Left renal pelvis (tissue), 4 donors: ENCODE measurements around the gene DRAM1. TPM values are rescaled to one million over a fixed set of nuclear protein-coding genes. Genes with fewer than 3 reads are reported as not detected.
"Not testable (repeated sequence)": the region's sequence is repeated elsewhere in the genome, so short reads cannot be mapped to it uniquely, and the experiment has no call there.

Experiments used
- DNase-seq, 4 donors: peaks; one replicate each; pipeline ENCODE4 v3.0.0-alpha.2; 2013; ENCODE audit warnings: low read depth in 4 of 4, low spot score in 3 of 4
- polyA plus RNA-seq, 4 donors: library from polyadenylated mRNA; unstranded; fragments of 120-200 nt; gene quantifications; one replicate each; pipeline ENCODE4 v1.2.1, GENCODE V29; 2013; ENCODE audit not compliant: insufficient read length in 4 of 4

The DRAM1 gene
- polyA plus RNA-seq, 4 donors: 13.4 to 20.8 (median 20.2) TPM

DNA sequence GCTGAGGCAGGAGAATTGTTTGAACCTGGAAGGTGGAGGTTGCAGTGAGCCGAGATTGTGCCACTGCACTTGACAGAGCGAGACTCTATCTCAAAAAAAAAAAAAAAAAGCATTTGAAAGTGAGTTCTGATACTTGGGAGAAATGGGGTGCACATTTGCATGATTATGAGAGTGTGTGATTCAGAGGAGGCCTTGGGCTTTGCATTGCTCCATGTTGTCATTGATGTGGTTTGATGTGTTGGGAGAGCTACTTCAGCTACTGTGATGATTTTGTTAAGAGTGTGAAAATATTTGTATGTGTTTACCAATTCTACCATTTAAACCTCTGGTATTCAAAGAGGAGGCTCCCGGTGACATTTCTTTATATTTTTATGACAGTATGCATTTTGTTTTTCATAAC lies 24.4 kb downstream of the DRAM1 start:
- DNase-seq: no peak

DNA sequence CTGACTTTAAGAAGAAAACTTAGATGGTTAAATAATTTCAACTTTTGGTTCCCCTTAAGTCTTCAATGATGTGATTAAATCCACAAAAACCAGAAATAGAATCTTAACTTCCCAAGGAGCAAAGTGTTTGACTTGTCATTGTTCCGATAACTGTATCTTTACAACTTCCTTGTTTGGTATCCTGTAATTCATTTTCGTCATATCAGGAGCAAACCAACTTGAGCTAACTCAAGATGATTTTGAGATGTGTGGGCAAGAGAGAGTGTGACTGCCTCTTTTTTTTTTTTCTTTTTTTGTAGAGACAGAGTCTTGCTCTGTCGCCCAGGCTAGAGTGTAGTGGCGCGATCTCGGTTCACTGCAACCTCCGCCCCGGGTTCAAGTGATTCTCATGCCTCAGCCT lies 25.3 kb downstream of the DRAM1 start:
- no peak for DNase-seq

DNA sequence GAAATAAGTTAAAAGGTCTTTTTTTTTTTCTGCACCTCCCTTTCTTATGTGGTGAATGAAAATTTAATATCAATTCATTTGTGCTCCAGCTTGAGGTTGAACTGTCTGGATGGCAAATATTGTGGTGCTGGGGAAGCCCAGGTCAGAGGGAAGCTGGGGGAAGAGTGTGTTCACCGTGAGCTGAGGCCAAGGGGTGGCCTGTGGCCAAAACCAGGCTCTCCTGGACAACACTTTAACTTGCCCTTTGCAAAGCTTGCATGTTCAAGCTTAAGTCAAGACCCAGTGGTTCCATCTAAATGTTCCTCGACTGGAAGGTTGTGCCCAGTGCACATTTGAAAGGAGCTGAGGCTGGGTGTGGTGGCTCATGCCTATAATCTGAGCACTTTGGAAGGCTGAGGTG lies 28.8 kb downstream of the DRAM1 start:
- DNase-seq: no peak

DNA sequence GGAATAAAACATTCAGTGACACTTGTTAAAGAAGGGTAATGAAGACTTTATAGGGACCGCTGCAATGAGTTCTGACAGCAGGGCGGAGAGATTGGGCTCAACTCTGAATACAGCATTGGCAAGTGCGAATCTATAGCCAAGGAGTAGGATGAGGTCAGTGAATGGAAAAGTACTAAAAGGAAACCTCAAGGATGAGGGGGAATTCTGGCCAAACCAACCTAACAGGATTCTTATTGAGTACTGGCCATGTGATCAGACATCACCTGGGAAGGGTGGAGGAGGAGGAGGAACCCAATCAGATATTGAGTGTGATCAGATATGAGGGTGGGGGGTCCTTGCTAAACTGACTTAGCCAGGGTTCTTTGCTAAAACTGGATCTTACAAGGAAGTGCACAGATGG lies 31.0 kb downstream of the DRAM1 start:
- no peak for DNase-seq

DNA sequence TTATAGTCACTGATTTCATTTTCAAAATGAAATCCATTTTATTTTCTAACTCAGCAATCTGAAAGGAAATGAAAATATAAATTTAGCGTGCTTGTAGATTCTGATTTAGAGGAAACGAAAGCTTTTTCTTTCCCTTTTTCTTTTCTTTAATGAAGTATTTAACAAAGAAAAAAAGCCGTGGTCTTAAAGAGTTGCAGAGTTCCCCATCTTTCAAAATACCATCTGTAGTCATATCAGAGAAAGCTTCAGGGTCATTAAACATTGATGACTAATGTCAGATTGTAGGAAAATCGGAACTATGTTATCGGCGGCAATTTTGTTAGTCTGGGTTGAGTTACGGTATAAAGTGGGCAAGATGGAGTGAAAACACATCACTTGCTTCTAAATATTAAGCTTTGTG lies 32.3 kb downstream of the DRAM1 start:
- DNase-seq: no peak

DNA sequence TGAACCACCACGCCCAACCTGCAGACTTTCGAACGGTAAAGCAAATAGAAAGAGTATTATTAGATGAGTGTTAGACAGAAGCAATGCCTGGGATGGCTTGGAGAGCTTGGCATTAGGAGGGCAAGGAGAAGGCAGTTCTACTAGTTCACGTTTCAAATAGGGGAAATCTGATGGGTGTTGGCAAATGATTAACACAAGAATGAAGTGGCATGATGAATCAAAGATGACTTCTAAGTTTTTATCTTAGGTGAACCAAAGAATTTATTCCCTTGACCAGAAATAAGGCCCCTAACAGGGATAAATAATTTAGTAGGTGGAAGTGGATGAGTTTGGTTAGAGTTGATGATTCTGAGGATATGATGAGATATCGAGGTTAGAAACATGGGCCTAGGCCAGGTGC lies 38.5 kb downstream of the DRAM1 start:
- DNase-seq: no peak

DNA sequence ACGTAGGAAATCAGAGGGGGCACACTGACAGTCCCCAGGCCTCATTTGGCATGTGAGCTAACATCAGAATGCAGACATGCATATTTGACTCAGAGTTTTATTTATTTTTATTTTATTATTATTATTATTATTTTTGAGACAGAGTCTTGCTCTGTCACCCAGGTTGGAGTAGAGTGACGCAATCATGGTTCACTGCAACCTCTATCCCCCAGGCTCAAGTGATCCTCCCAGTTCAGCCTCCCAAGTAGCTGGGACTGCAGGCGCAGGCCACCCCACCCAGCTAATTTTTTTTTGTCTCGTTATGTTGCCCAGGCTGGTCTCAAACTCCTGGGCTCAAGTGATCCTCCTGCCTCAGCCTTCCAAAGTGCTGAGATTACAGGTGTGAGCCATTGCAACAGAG lies 41.4 kb downstream of the DRAM1 start:
- DNase-seq: not testable (repeated sequence)

DNA sequence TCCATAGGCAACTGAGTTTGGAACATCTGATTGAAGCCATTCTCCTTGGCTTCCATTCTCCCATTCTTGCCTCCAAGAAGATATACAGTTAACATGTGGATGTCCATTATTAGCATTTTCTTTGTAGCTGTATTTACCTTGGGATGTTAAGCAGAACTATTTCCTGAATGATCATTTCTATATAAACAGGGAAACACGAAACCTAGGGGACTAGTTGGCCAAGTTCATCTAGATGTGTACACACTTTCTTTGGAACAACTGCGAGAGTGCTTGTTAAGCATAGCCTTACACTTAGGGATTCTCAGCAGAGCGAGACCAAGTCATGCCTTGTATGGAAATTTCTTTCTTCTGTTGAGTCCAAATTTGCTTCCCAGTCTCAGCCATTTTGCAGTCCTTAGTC lies 42.1 kb downstream of the DRAM1 start:
- no peak for DNase-seq

DNA sequence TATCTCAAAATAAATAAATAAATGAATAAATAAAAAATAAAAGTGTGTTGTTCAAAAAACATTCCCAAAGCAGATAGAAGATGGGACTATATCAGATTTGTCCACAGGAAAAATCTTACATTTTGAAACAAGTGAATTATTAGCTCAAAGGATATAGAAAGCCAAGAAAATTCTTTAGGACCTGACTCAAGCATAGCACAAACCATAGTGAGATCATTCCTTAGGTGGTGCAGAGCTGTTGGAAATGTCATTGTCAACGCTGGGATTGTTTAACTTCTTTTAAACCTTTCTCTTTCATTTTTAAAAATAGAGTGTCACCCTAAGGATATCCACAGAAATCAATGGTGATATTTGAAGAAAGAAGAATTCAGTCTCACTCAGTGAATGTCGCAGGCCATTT lies 43.5 kb downstream of the DRAM1 start:
- no peak for DNase-seq

DNA sequence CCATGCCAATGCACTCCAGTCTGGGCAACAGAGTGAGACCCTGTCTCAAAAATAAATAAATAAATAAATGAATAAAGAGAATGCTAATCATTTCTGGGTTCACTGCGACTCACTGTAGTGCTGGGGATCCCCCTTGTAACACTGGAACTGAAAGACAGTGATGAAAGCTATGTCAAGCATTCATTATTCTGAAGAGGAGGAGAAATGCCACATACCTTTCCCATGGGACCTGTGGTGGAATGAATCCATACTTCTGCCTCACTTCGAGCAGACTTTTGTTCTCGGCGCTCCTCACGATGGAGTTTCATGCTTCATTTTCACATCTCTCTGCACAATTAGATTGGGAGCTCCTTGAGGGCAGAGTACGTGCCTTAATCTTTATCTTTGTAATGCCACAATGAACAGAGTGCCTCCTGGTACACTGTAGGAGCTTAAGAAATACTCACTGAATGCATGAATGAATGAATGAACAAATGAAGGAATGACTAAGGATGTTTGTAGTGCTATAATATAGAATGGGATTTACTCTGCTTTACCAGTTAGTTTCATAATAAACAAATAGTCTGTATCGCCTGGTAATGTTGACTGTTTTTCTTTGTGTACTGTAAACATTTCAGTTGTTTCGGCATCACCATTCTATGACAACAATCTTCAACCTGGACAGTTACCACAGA lies 45.8 kb downstream of the DRAM1 start:
- DNase-seq: no peak

DNA sequence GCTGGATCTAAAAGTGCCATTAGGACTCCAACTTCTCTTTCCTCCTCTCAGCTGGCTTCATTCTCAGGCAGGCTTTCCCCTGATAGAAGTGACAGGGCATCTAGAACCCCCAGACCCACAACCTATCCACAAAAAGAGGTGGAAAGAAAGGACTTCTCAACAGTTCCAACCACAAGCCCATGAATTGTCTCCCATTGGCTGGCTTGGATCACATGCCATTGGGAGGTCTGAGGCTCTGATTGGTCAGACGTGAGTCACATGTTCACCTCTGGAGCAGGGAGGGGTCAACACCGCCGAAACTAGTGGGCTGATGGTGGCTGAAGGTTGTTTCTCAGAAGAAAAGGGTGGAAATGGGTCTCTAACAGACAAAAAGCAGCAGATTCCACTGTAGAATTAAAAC lies 47.2 kb downstream of the DRAM1 start:
- no peak for DNase-seq

DNA sequence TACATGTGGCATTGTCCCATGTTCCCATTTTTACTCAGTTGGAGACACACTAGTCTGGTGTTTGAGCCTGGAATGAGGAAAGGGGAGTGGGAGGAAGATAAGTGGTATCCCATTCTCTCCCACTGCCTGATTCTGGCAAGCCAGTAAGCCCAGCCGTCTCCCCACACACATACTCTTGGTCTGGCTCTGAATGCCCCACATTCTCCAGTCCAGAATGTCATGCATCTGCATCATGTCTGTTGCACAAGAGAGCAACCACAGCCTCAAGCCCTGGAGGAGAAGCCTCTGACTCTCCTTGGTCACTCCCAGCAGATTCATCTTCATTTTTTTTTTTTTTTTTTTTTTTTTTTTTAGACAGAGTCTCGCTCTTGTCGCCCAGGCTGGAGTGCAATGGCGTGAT lies 48.0 kb downstream of the DRAM1 start:
- no peak for DNase-seq

DNA sequence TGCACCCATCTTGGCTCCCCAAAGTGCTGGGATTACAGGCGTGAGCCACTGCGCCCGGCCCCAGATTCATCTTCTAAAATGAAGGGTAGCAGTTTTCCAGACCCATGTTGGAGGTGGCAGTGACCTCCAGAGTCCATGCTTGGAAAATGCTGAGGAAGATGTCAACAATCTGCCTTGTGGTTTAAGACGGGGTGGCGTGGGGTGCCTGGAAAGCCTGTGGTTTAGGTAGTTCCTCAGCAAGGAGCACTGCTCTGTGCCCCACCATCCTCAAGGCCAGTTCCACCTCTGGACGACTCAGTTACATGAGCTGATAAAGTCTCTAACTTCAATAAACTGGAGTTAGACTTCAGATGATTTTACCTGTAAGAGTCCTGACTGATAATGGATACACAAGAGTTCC lies 48.6 kb downstream of the DRAM1 start:
- no peak for DNase-seq

DNA sequence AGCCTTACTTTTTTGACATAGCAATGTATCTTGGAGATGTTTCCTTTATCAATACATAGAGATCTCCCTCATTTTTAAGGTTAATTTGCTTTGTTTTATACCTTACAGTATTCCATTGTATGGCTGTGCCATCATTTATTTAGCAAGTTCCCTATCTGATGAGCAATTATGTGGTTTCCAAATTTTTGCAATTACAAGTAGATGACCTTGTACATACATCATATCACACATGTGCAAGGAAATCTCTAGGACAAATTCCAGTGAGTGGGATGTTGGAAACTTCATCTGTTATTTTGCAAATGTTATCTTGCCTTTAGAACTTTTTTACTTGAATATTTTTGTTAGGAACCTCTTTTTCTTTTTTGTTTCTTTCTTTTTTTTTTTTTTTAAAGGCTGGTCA lies 49.7 kb downstream of the DRAM1 start:
- no peak for DNase-seq

DNA sequence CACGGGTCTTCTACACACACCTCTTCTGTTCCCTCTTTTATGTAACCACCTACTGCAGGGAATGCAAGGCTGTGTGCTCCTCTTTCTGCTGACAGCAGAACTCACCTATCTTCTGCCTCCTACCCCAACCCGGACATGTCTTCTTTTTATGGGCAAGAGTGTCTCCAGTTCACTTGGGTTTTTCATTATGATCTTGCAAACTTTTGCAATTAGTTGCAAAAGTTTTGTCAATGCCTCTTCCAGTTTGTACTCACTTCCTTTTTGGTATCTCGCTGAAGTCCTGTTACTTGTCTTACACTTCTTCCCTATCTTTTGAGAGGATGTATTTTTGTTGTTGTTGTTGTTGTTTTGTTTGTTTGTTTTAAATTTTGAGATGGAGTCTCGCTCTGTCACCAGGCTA lies 50.6 kb downstream of the DRAM1 start:
- DNase-seq: no peak

DNA sequence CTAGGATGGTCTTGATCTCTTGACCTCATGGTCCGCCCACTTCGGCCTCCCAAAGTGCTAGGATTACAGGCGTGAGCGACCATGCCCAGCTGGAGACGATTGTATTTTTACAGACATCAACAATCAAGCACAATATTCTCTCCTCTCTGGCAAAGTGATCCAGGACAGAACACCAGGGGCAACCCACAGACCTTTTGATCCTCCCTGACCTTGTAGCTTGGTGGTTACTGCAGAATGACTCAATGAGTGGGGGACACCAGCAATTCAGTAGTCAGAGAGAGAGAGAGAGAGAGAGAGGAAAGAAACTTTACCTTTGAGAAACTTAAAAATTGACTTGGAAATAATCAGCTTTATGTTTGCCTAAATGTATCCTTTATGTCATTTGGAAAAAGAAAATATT lies 51.2 kb downstream of the DRAM1 start:
- no peak for DNase-seq

DNA sequence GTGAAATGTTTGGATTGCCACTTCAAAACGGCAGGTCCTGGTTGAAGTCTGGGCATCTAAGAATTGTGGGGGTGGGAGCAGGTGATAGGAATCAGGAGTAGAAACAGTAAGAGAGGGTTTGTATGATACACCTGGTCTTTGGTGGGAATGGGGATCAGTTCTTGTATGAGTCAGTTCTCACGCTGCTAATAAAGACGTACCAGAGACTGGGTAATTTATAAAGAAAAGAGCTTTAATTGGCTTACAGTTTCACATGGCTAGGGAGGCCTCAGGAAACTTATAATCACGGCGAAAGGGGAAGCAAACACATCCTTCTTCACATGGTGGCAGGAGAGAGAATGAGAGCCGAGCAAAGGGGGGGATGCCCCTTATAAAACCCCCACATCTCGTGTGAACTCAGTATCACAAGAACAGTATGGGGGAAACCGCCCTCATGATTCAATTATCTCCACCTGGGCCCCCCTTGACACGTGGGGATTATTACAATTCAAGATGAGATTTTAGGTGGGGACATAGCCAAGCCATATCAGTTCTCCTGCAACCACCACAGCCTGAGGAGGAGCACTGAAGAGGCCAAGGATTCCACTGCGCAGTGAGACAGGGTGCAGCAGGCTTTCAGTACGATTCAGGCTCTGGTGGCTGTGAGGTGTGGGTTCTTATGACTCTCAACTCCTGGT lies 52.1 kb downstream of the DRAM1 start:
- no peak for DNase-seq

DNA sequence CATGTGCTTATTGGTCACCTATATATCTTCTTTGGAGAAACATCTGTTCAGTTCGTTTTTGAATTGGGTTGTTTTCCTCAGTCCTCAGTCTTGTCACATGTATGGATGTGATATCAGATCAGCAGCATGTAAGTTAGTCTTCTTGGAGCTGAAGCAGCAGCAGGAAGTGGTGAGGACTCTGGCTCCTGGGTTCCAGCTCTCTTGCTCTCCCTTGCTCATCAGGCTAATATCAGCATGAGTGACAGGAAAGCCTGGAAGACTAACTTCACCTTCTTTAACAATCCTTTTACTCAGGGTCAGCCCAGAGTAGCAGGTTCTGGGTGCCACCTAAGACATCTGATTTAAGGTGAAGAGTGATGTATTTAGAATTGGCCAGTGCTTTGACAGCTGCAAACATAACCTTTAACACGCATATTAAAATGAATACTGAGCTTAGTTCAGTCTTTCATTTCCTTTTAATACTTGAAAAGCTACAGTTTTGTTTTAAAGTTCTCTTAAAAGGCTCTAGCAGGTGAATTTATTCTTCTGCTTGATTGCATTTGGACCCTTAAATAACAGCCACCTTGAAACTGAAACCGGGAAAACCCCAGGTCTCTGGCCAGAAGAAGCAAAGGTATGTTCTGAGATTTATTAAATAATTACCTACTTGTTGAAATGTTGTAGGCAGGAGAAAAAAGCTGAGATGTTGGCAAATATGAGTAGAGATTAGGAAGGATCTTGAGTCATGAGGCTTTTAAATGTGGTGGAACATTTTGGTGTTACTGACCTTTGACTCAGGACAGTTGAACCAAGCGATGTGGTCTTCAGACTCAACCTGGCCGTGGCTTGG lies 54.3 kb downstream of the DRAM1 start:
- DNase-seq: no peak

DNA sequence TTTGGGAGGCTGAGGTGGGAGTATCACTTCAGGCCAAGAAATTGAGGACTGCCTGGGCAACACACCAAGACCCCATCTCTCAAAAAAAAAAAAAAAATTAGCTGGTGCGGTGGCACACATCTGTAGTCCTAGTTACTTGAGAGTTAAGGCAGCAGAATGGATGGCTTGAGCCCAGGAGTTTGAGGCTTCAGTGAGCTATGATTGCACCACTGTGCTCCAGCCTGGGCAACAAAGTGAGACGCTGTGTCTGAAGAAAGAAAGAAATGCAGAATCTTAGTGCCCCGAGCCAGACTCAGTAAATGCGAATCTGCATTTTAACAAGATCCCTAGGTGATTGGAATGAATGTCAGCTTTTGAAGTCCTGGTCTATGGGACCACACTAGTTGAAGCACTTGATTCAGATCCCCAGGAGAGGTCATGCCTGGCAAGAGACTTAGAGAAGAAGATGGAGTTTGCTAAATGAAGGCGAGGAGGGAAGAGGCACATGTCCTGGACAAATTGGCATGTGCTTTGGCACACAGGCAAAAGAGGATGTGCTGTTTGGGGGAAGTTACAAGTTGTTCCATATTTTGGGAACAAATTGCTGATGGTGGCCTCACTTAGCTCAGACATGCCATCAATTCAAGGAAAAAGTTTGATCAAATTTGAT lies 56.6 kb downstream of the DRAM1 start:
- no peak for DNase-seq

DNA sequence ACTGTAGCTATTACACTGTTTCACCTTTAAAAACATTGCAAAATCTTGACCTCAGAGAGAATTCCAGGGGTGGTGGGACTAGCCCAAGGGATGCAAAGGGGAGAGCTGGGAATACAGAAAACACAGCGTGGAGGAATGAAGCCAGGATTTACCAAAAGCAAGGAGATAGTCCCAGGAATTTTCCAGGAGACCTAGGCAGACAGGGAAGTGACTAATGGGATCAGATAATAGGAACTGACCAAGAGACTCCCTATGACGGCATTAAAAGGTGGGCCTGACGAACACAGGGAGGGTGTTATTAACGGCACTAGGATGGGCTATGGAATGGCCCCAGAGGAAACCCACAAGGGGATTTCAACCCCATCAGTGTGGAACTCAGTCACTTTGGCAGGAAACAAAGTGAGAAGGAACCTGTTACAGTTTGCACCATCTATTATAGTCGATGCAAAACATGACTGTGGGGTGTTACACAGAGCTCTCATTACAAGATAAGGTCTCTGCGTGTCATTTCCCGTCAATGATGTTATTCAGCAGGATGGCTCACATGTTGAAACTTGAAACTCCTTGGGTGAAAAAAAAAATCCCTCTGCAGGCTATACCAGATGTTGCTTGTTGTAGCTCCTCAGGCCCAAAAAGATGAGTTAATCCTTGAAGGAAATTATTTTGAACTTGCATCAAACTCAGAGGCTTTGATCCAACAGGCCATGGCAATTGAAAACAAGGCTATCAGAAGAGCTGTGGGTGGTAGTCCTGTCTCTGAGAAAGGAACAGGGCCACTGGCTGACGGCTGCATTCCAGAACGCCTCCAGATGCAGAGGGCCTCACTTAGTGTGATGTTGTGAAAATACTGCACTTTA lies 58.7 kb downstream of the DRAM1 start:
- no peak for DNase-seq
